ENCODE data around the gene HTN1. TPM values are rescaled to one million over a fixed set of nuclear protein-coding genes. Genes with fewer than 3 reads are reported as not detected.
"Not testable (repeated sequence)": the region's sequence is repeated elsewhere in the genome, so short reads cannot be mapped to it uniquely, and the experiment has no call there.

Gene HTN1
- total and polyA plus RNA-seq, 12 donors: not detected

GRCh38 chr4:70023218-70023617, 27.0 kb upstream of the HTN1 start:
- Histone ChIP-seq H3K27ac (no peak overlapping the region), H3K4me1 (replicated peaks in 1 of 2) (no peaks in the 10 kb centered on the region), H3K9me3 (replicated peaks in 1 of 3) (no peaks in the 10 kb centered on the region), H3K27me3 (no peaks in the 10 kb centered on the region), H3K36me3 (replicated peaks in 1 of 2) (no peaks in the 10 kb centered on the region), H3K4me3 (no peak overlapping the region)
- intact Hi-C loops (cut with DNase I): no loop called here
- no peak for DNase-seq
- whole genome bisulfite sequencing, 4 donors: 71 to 81% (median 74%) methylated on average over 2 of the region's 2 CpGs
- TF ChIP-seq POLR2A (IDR thresholded peaks at IDR 0.05) (no peak), CTCF (IDR thresholded peaks at IDR 0.05) (no peak)

- intact Hi-C loops (cut with DNase I): no loop called here
- Histone ChIP-seq H3K27ac (no peak overlapping the region), H3K27me3 (no peaks in the 10 kb centered on the region), H3K36me3 (replicated peaks in 1 of 2) (no peaks in the 10 kb centered on the region), H3K9me3 (replicated peaks in 1 of 3) (no peaks in the 10 kb centered on the region), H3K4me3 (no peak overlapping the region), H3K4me1 (replicated peaks in 1 of 2) (no peaks in the 10 kb centered on the region)
- TF ChIP-seq CTCF (IDR thresholded peaks at IDR 0.05) (no peak), POLR2A (IDR thresholded peaks at IDR 0.05) (no peak)
- no peak for DNase-seq
- 76 to 78% (median 78%) methylated on average over 5 of the region's 5 CpGs for WGBS, 4 donors
Observed at GRCh38 chr4:70027011-70027410, 23.2 kb upstream of the HTN1 start.

- intact Hi-C loops (cut with DNase I); DNase-seq; H3K4me3 ChIP-seq; H3K9me3 ChIP-seq (replicated peaks in 1 of 3); H3K4me1 ChIP-seq (replicated peaks in 1 of 2); H3K27ac ChIP-seq; H3K27me3 ChIP-seq; H3K36me3 ChIP-seq (replicated peaks in 1 of 2): not testable (repeated sequence)
- WGBS, 4 donors: 66 to 75% (median 70%) methylated on average over 5 to 7 of the region's 7 CpGs
Observed at GRCh38 chr4:70028159-70028558, 22.1 kb upstream of the HTN1 start, which contains the start of gene HTN3. Gene HTN3, plus strand, starts transcription at chr4:70028459. Its CDS starts 2,282 bp downstream, at chr4:70030741.

GRCh38 chr4:70037559-70037958, 12.7 kb upstream of the HTN1 start:
- H3K9me3 ChIP-seq (replicated peaks in 1 of 3); intact Hi-C loops (cut with DNase I); H3K4me1 ChIP-seq (replicated peaks in 1 of 2); DNase-seq; H3K27me3 ChIP-seq; H3K36me3 ChIP-seq (replicated peaks in 1 of 2); H3K27ac ChIP-seq; H3K4me3 ChIP-seq: not testable (repeated sequence)
- 87 to 91% (median 89%) methylated on average over 10 to 18 of the region's 18 CpGs for WGBS, 4 donors

- H3K27me3 ChIP-seq, H3K27ac ChIP-seq: not testable (repeated sequence)
Observed at GRCh38 chr4:70039928-70040327, 10.3 kb upstream of the HTN1 start.

GRCh38 chr4:70041652-70042286, 8.5 kb upstream of the HTN1 start:
- Histone ChIP-seq H3K9me3 (replicated peaks in 1 of 3) (no peaks in the 10 kb centered on the region), H3K27ac (no peak overlapping the region), H3K27me3 (no peaks in the 10 kb centered on the region), H3K4me3 (no peak overlapping the region), H3K36me3 (replicated peaks in 1 of 2) (no peaks in the 10 kb centered on the region), H3K4me1 (replicated peaks in 1 of 2) (no peaks in the 10 kb centered on the region)
- intact Hi-C loops (cut with DNase I): no loop called here
- TF ChIP-seq CTCF (IDR thresholded peaks at IDR 0.05) (no peak), POLR2A (IDR thresholded peaks at IDR 0.05) (no peak)
- WGBS, 4 donors: 81 to 91% (median 85%) methylated on average over 5 to 7 of the region's 7 CpGs
- no peak for DNase-seq

More at GRCh38 chr4:70039928-70040327, 10.3 kb upstream of the HTN1 start:
- intact Hi-C loops (cut with DNase I); H3K4me3 ChIP-seq; H3K9me3 ChIP-seq (replicated peaks in 1 of 3); H3K36me3 ChIP-seq (replicated peaks in 1 of 2); DNase-seq; H3K4me1 ChIP-seq (replicated peaks in 1 of 2): not testable (repeated sequence)

GRCh38 chr4:70056534-70056933, 6.3 kb downstream of the HTN1 start:
- H3K4me1 ChIP-seq (replicated peaks in 1 of 2); H3K36me3 ChIP-seq (replicated peaks in 1 of 2); intact Hi-C loops (cut with DNase I); DNase-seq; H3K27ac ChIP-seq; H3K9me3 ChIP-seq (replicated peaks in 1 of 3); H3K27me3 ChIP-seq; H3K4me3 ChIP-seq: not testable (repeated sequence)
- WGBS, 4 donors: 29 to 76% (median 33%) methylated on average over 1 of the region's 1 CpG

Measured in adrenal gland (tissue), 12 donors.